ENCODE data around the gene CCL7. TPM values are rescaled to one million over a fixed set of nuclear protein-coding genes. Genes with fewer than 3 reads are reported as not detected.

Gene CCL7
- total RNA-seq, 1 donor from 2014 or later, result not detected

- H3K4me3 Mint-ChIP-seq (ENCODE audit: unreplicated experiment), result no peak overlapping the region
- H3K36me3 Mint-ChIP-seq (ENCODE audit: low read depth, unreplicated experiment), result no peaks in the 10 kb centered on the region
- no peak for TF ChIP-seq CTCF (IDR thresholded peaks at IDR 0.05; ENCODE audit: unreplicated experiment)
- no peak overlapping the region for H3K27ac Mint-ChIP-seq (ENCODE audit: unreplicated experiment)
- peaks cover 9% of the 10 kb centered on the region for H3K4me1 Mint-ChIP-seq (ENCODE audit: unreplicated experiment)
- peaks cover 4% of the 10 kb centered on the region for H3K27me3 Mint-ChIP-seq (ENCODE audit: unreplicated experiment)
- no peak for DNase-seq (ENCODE audit: low spot score)
- no peaks in the 10 kb centered on the region for H3K9me3 Mint-ChIP-seq (ENCODE audit: unreplicated experiment)
Observed at GRCh38 chr17:34246446-34246845, 23.6 kb upstream of the CCL7 start.

- H3K9me3 Mint-ChIP-seq (ENCODE audit: unreplicated experiment), result no peaks in the 10 kb centered on the region
- no peaks in the 10 kb centered on the region for H3K36me3 Mint-ChIP-seq (ENCODE audit: low read depth, unreplicated experiment)
- DNase-seq (ENCODE audit: low spot score), result no peak
- H3K4me1 Mint-ChIP-seq (ENCODE audit: unreplicated experiment), result peaks cover 8% of the 10 kb centered on the region
- H3K27me3 Mint-ChIP-seq (ENCODE audit: unreplicated experiment), result peaks cover 4% of the 10 kb centered on the region
- H3K27ac Mint-ChIP-seq (ENCODE audit: unreplicated experiment), result no peak overlapping the region
- no peak for TF ChIP-seq CTCF (IDR thresholded peaks at IDR 0.05; ENCODE audit: unreplicated experiment)
- H3K4me3 Mint-ChIP-seq (ENCODE audit: unreplicated experiment), result no peak overlapping the region
Observed at GRCh38 chr17:34246881-34247280, 23.1 kb upstream of the CCL7 start.

- H3K4me1 Mint-ChIP-seq (ENCODE audit: unreplicated experiment), result peaks cover 11% of the 10 kb centered on the region
- no peak overlapping the region for H3K4me3 Mint-ChIP-seq (ENCODE audit: unreplicated experiment)
- no peaks in the 10 kb centered on the region for H3K9me3 Mint-ChIP-seq (ENCODE audit: unreplicated experiment)
- H3K36me3 Mint-ChIP-seq (ENCODE audit: low read depth, unreplicated experiment), result no peaks in the 10 kb centered on the region
- no peak overlapping the region for H3K27ac Mint-ChIP-seq (ENCODE audit: unreplicated experiment)
- no peak for DNase-seq (ENCODE audit: low spot score)
- peaks cover 4% of the 10 kb centered on the region for H3K27me3 Mint-ChIP-seq (ENCODE audit: unreplicated experiment)
- TF ChIP-seq CTCF (IDR thresholded peaks at IDR 0.05; ENCODE audit: unreplicated experiment), result no peak
Observed at GRCh38 chr17:34248511-34249024, 21.5 kb upstream of the CCL7 start.

GRCh38 chr17:34249061-34249460 is 21.0 kb upstream of the CCL7 start:
- TF ChIP-seq CTCF (IDR thresholded peaks at IDR 0.05; ENCODE audit: unreplicated experiment), result no peak
- Mint-ChIP-seq H3K4me1 (ENCODE audit: unreplicated experiment) (peaks cover 16% of the 10 kb centered on the region), H3K27ac (ENCODE audit: unreplicated experiment) (no peak overlapping the region), H3K36me3 (ENCODE audit: low read depth, unreplicated experiment) (no peaks in the 10 kb centered on the region), H3K4me3 (ENCODE audit: unreplicated experiment) (no peak overlapping the region), H3K9me3 (ENCODE audit: unreplicated experiment) (no peaks in the 10 kb centered on the region), H3K27me3 (ENCODE audit: unreplicated experiment) (peaks cover 4% of the 10 kb centered on the region)
- DNase-seq (ENCODE audit: low spot score), result no peak

GRCh38 chr17:34249478-34249877 is 20.5 kb upstream of the CCL7 start:
- no peak for TF ChIP-seq CTCF (IDR thresholded peaks at IDR 0.05; ENCODE audit: unreplicated experiment)
- Mint-ChIP-seq H3K27me3 (ENCODE audit: unreplicated experiment) (peaks cover 4% of the 10 kb centered on the region), H3K4me1 (ENCODE audit: unreplicated experiment) (peaks cover 20% of the 10 kb centered on the region), H3K27ac (ENCODE audit: unreplicated experiment) (no peak overlapping the region), H3K9me3 (ENCODE audit: unreplicated experiment) (no peaks in the 10 kb centered on the region), H3K4me3 (ENCODE audit: unreplicated experiment) (no peak overlapping the region), H3K36me3 (ENCODE audit: low read depth, unreplicated experiment) (no peaks in the 10 kb centered on the region)
- no peak for DNase-seq (ENCODE audit: low spot score)

Measured in endothelial cell (in vitro differentiated cells).